WTC11 (cell line): Measurements from ENCODE around the gene ZMYND12. TPM values are rescaled to one million over a fixed set of nuclear protein-coding genes. Genes with fewer than 3 reads are reported as not detected.

Experiments
- ATAC-seq: fragments of 200-7000 bp; cut with Tn5 transposase; 2 replicates; pipeline ENCODE4 v1.10.0; 2021; ENCODE audit warnings: mild to moderate bottlenecking, moderate library complexity
- CTCF ChIA-PET: fragments of 300-600 bp; sonication (Branson Sonifier 250); formaldehyde crosslinking; loops from one replicate; lab custom pipeline; 2021; ENCODE audit warnings: antibody characterized with exemption; lab: Charles Lee
- POLR2A ChIA-PET: fragments of 350-600 bp; sonication (Branson Sonifier 250); formaldehyde crosslinking; loops from one replicate; lab custom pipeline; 2021; ENCODE audit warnings: antibody characterized with exemption; lab: Charles Lee
- DNase-seq: peaks from one replicate; pipeline ENCODE4 v3.0.0; 2021; ENCODE audit warnings: low spot score
- H3K27ac Mint-ChIP-seq: 2 replicates; pipeline ENCODE4 v1.8.0; 2021; ENCODE audit warnings: mixed read lengths
- H3K27me3 Mint-ChIP-seq: 2 replicates; pipeline ENCODE4 v1.8.0; 2021; ENCODE audit warnings: low read depth, mild to moderate bottlenecking, moderate library complexity, mixed read lengths
- H3K36me3 Mint-ChIP-seq: 2 replicates; pipeline ENCODE4 v1.8.0; 2021; ENCODE audit warnings: mixed read lengths
- H3K4me1 Mint-ChIP-seq: 2 replicates; pipeline ENCODE4 v1.8.0; 2022; ENCODE audit warnings: mixed read lengths
- H3K4me3 Mint-ChIP-seq: 2 replicates; pipeline ENCODE4 v1.8.0; 2021; ENCODE audit warnings: mild to moderate bottlenecking, moderate library complexity, mixed read lengths
- H3K9me3 Mint-ChIP-seq: 2 replicates; pipeline ENCODE4 v1.8.0; 2021; ENCODE audit warnings: mixed read lengths
- CREM ChIP-seq: sonication (generic); formaldehyde crosslinking; IDR thresholded peaks from 2 replicates; pipeline ENCODE4 v1.8.1; 2022; ENCODE audit warnings: mild to moderate bottlenecking, missing genetic modification reagents, moderate library complexity
- CTCF ChIP-seq: fragments of 200-600 bp; IDR thresholded peaks from 2 replicates; pipeline ENCODE4 v1.8.0; 2022; ENCODE audit warnings: antibody characterized with exemption
- ELF4 ChIP-seq: sonication (generic); formaldehyde crosslinking; IDR thresholded peaks from 2 replicates; pipeline ENCODE4 v1.8.1; 2022; ENCODE audit warnings: low read depth, mild to moderate bottlenecking, moderate library complexity, missing genetic modification reagents
- FOXP4 ChIP-seq: sonication (generic); formaldehyde crosslinking; IDR thresholded peaks from 2 replicates; pipeline ENCODE4 v1.8.0; 2022; ENCODE audit warnings: mild to moderate bottlenecking, missing genetic modification reagents
- HMGXB4 ChIP-seq: sonication (generic); formaldehyde crosslinking; IDR thresholded peaks from 2 replicates; pipeline ENCODE4 v1.8.1; 2023; ENCODE audit warnings: mild to moderate bottlenecking, moderate library complexity, missing genetic modification reagents
- MXD4 ChIP-seq: fragments of 250-450 bp; sonication (Bioruptor Pico); IDR thresholded peaks from 2 replicates; pipeline ENCODE4 v1.8.0; 2021; ENCODE audit warnings: mild to moderate bottlenecking, moderate library complexity, borderline replicate concordance
- NFYB ChIP-seq: sonication (generic); formaldehyde crosslinking; conservative IDR thresholded peaks from 2 replicates; pipeline ENCODE4 v1.8.0; 2022; ENCODE audit warnings: low read depth, missing genetic modification reagents
- NR2C2 ChIP-seq: sonication (generic); formaldehyde crosslinking; IDR thresholded peaks from 2 replicates; pipeline ENCODE4 v1.8.0; 2022; ENCODE audit warnings: mild to moderate bottlenecking, missing genetic modification reagents
- NR3C1 ChIP-seq: sonication (generic); formaldehyde crosslinking; conservative IDR thresholded peaks from 2 replicates; pipeline ENCODE4 v1.8.1; 2023; ENCODE audit warnings: low read depth, mild to moderate bottlenecking, missing genetic modification reagents
- OVOL2 ChIP-seq: fragments of 250-450 bp; sonication (Bioruptor Pico); IDR thresholded peaks from 2 replicates; pipeline ENCODE4 v1.9.0; 2021; ENCODE audit warnings: mild to moderate bottlenecking, borderline replicate concordance
- PRDM15 ChIP-seq: sonication (generic); formaldehyde crosslinking; IDR thresholded peaks from 2 replicates; pipeline ENCODE4 v1.8.0; 2022; ENCODE audit warnings: missing genetic modification reagents
- SMAD3 ChIP-seq: sonication (generic); formaldehyde crosslinking; IDR thresholded peaks from 2 replicates; pipeline ENCODE4 v1.8.0; 2022; ENCODE audit warnings: missing genetic modification reagents, mild to moderate bottlenecking, borderline replicate concordance
- TP53 ChIP-seq: sonication (generic); formaldehyde crosslinking; IDR thresholded peaks from 2 replicates; pipeline ENCODE4 v1.8.1; 2023; ENCODE audit warnings: mild to moderate bottlenecking, missing genetic modification reagents
- USF1 ChIP-seq: sonication (generic); formaldehyde crosslinking; IDR thresholded peaks from 2 replicates; pipeline ENCODE4 v1.8.0; 2022; ENCODE audit warnings: mild to moderate bottlenecking, missing genetic modification reagents
- USF2 ChIP-seq: sonication (generic); formaldehyde crosslinking; IDR thresholded peaks from 2 replicates; pipeline ENCODE4 v1.8.1; 2023; ENCODE audit warnings: mild to moderate bottlenecking, missing genetic modification reagents, moderate library complexity
- ZBTB21 ChIP-seq: sonication (generic); formaldehyde crosslinking; IDR thresholded peaks from 2 replicates; pipeline ENCODE4 v1.8.1; 2023; ENCODE audit warnings: mild to moderate bottlenecking, missing genetic modification reagents, borderline replicate concordance
- ZNF121 ChIP-seq: sonication (generic); formaldehyde crosslinking; IDR thresholded peaks from 2 replicates; pipeline ENCODE4 v1.8.0; 2023; ENCODE audit warnings: missing genetic modification reagents
- ZNF138 ChIP-seq: sonication (generic); formaldehyde crosslinking; conservative IDR thresholded peaks from 2 replicates; pipeline ENCODE4 v1.8.1; 2022; ENCODE audit warnings: mild to moderate bottlenecking, moderate library complexity, missing genetic modification reagents
- ZNF317 ChIP-seq: sonication (generic); formaldehyde crosslinking; IDR thresholded peaks from 2 replicates; pipeline ENCODE4 v1.8.1; 2023; ENCODE audit warnings: low read depth, mild to moderate bottlenecking, moderate library complexity, missing genetic modification reagents, borderline replicate concordance
- ZNF396 ChIP-seq: fragments of 250-450 bp; sonication (Bioruptor Pico); IDR thresholded peaks from 2 replicates; pipeline ENCODE4 v1.8.0; 2021; ENCODE audit warnings: mild to moderate bottlenecking, moderate library complexity, borderline replicate concordance
- ZNF512 ChIP-seq: sonication (generic); formaldehyde crosslinking; IDR thresholded peaks from 2 replicates; pipeline ENCODE4 v1.8.1; 2022; ENCODE audit warnings: missing genetic modification reagents, borderline replicate concordance
- ZNF671 ChIP-seq: fragments of 250-450 bp; sonication (Bioruptor Pico); IDR thresholded peaks from 2 replicates; pipeline ENCODE4 v1.8.0; 2021; ENCODE audit warnings: mild to moderate bottlenecking
- total RNA-seq: library from RNA; stranded (reverse); gene quantifications from 3 replicates; pipeline ENCODE4 v1.2.3, GENCODE V29; 2021

Gene ZMYND12
- total RNA-seq, 1 experiment from 2014 or later = 0.63 TPM

- TF ChIP-seq USF2 (CRISPR knock-in tag) (peak; percentile 97), ELF4 (no peak), ZNF317 (CRISPR knock-in tag) (no peak), SMAD3 (CRISPR knock-in tag) (peak; percentile 83), CREM (CRISPR knock-in tag) (0 out of 2 replicates have a peak, but pooled peaks have one; percentile 75), FOXP4 (CRISPR knock-in tag) (peak; percentile 71; the same call in 1 of the 2 replicates), ZNF396 (no peak), ZBTB21 (CRISPR knock-in tag) (0 out of 2 replicates have a peak, but pooled peaks have one; percentile 61), NR2C2 (CRISPR knock-in tag) (no peak), OVOL2 (CRISPR knock-in tag) (no peak), PRDM15 (no peak), TP53 (CRISPR knock-in tag) (peak; percentile 83), MXD4 (CRISPR knock-in tag) (no peak), ZNF671 (CRISPR knock-in tag) (no peak)
These were observed at the start of gene ZMYND12, which contains the start of gene PPCS (continued) for GRCh38 chr1:42456010-42456753.

GRCh38 chr1:42504535-42505128, 48.8 kb upstream of the ZMYND12 start:
- Mint-ChIP-seq H3K4me3 (no peak overlapping the region), H3K9me3 (peaks cover 71% of the 10 kb centered on the region), H3K4me1 (no peaks in the 10 kb centered on the region), H3K27ac (no peak overlapping the region), H3K36me3 (peaks cover 58% of the 10 kb centered on the region), H3K27me3 (peaks cover 8% of the 10 kb centered on the region)
- ATAC-seq (no peak), DNase-seq (no peak)
- ChIA-PET CTCF (no interaction called here), POLR2A (no interaction called here)
- no peak for TF ChIP-seq NR2C2 (CRISPR knock-in tag)
- TF ChIP-seq ZNF121 (CRISPR knock-in tag) = no peak
- no peak for TF ChIP-seq ZNF671 (CRISPR knock-in tag)
- TF ChIP-seq NFYB (CRISPR knock-in tag) = no peak
- no peak for TF ChIP-seq USF1
- TF ChIP-seq ZNF396 = no peak
- no peak for TF ChIP-seq NR3C1
- no peak for TF ChIP-seq ZNF512 (CRISPR knock-in tag)
- no peak for TF ChIP-seq ZNF138 (CRISPR knock-in tag)
- no peak for TF ChIP-seq CTCF
- TF ChIP-seq HMGXB4 = no peak
